HG03460 (cell line): Measurements from ENCODE around the gene TMEM238L.

Experiments used
- ATAC-seq: cut with Tn5 transposase; IDR thresholded peaks from one replicate; pipeline ENCODE4 v1.9.1; 2021; ENCODE audit not compliant: unreplicated experiment

The TMEM238L gene

GRCh38 chr17:10775740-10776356, 28.1 kb downstream of the TMEM238L start:
- ATAC-seq = no peak

- ATAC-seq = no peak
These were observed 28.8 kb downstream of the TMEM238L start for GRCh38 chr17:10775058-10775457.

GRCh38 chr17:10773391-10773790, 30.5 kb downstream of the TMEM238L start:
- ATAC-seq = no peak

- ATAC-seq = no peak
These were observed 31.2 kb downstream of the TMEM238L start for GRCh38 chr17:10772425-10773380.

- ATAC-seq = no peak
These were observed 32.8 kb downstream of the TMEM238L start for GRCh38 chr17:10771148-10771547.

GRCh38 chr17:10769840-10770239, 34.1 kb downstream of the TMEM238L start:
- ATAC-seq = no peak

- no peak for ATAC-seq
These were observed 35.1 kb downstream of the TMEM238L start for GRCh38 chr17:10768750-10769251.

GRCh38 chr17:10767232-10767631, 36.7 kb downstream of the TMEM238L start:
- no peak for ATAC-seq

- no peak for ATAC-seq
These were observed 41.9 kb downstream of the TMEM238L start for GRCh38 chr17:10762037-10762436.

- ATAC-seq = no peak
These were observed 42.6 kb downstream of the TMEM238L start for GRCh38 chr17:10761281-10761680.

GRCh38 chr17:10758062-10758461, 45.8 kb downstream of the TMEM238L start:
- no peak for ATAC-seq

- no peak for ATAC-seq
These were observed 46.3 kb downstream of the TMEM238L start for GRCh38 chr17:10757647-10758046.

- no peak for ATAC-seq
These were observed 46.8 kb downstream of the TMEM238L start for GRCh38 chr17:10757067-10757466.

- ATAC-seq = no peak
These were observed 47.3 kb downstream of the TMEM238L start for GRCh38 chr17:10756619-10757018.

GRCh38 chr17:10756185-10756584, 47.7 kb downstream of the TMEM238L start:
- ATAC-seq = no peak

GRCh38 chr17:10755592-10756127, 48.2 kb downstream of the TMEM238L start:
- no peak for ATAC-seq

- no peak for ATAC-seq
These were observed 48.9 kb downstream of the TMEM238L start for GRCh38 chr17:10754861-10755591.

- ATAC-seq = no peak
These were observed 49.8 kb downstream of the TMEM238L start for GRCh38 chr17:10754109-10754508.

- no peak for ATAC-seq
These were observed 51.2 kb downstream of the TMEM238L start for GRCh38 chr17:10752696-10753095.

GRCh38 chr17:10751563-10751962, 52.3 kb downstream of the TMEM238L start:
- ATAC-seq = no peak

GRCh38 chr17:10750210-10750609, 53.7 kb downstream of the TMEM238L start:
- no peak for ATAC-seq
